BLaER1 treated with 17β-estradiol and CSF1 and Interleukin-3, amounts not matched to agents 10 nM and 100 nM (cell line): ENCODE results near the gene B4GALNT4.
"Not testable (repeated sequence)": the region's sequence is repeated elsewhere in the genome, so short reads cannot be mapped to it uniquely, and the experiment has no call there.

Source experiments
- H3K27ac ChIP-seq, 11 experiments: shearing (Covaris generic); formaldehyde crosslinking; 2 replicates each; pipeline ENCODE4 v1.8.1; 2022
- H3K27me3 ChIP-seq, 11 experiments: shearing (Covaris generic); formaldehyde crosslinking; 2 replicates each; pipeline ENCODE4 v1.8.1; 2022
- H3K36me3 ChIP-seq, 11 experiments: shearing (Covaris generic); formaldehyde crosslinking; 2 replicates each; pipeline ENCODE4 v1.8.1; 2022
- H3K4me1 ChIP-seq, 10 experiments: shearing (Covaris generic); formaldehyde crosslinking; 2 replicates each; pipeline ENCODE4 v1.8.1; 2022
- H3K4me2 ChIP-seq, 11 experiments: shearing (Covaris generic); formaldehyde crosslinking; 2 replicates each; pipeline ENCODE4 v1.8.1; 2022
- H3K4me3 ChIP-seq, 10 experiments: shearing (Covaris generic); formaldehyde crosslinking; 2 replicates each; pipeline ENCODE4 v1.8.1; 2022
- H3K9ac ChIP-seq, 11 experiments: shearing (Covaris generic); formaldehyde crosslinking; 2 replicates each; pipeline ENCODE4 v1.8.1; 2022
- H3K9me3 ChIP-seq, 11 experiments: shearing (Covaris generic); formaldehyde crosslinking; replicated peaks in 1 of 11; 2 replicates each; pipeline ENCODE4 v1.8.1; 2022
- H4K20me1 ChIP-seq, 11 experiments: shearing (Covaris generic); formaldehyde crosslinking; 2 replicates each; pipeline ENCODE4 v1.8.1; 2022
- Cebpa-rat ChIP-seq, 11 experiments: shearing (Covaris generic); IDR thresholded peaks; 2 replicates each; pipeline ENCODE4 v1.8.1; 2022

B4GALNT4 gene

GRCh38 chr11:387193-387793, 18.0 kb downstream of the B4GALNT4 start:
- TF ChIP-seq Cebpa-rat (IDR thresholded peaks at IDR 0.05), result no peak
- no peaks in the 10 kb centered on the region for H4K20me1 ChIP-seq
- H3K4me3 ChIP-seq, result peak overlapping the region in 2 of 10 experiments; percentile 24 to 26; a peak in 2 of 20 replicates
- H3K27me3 ChIP-seq, result 0 out of 22 replicates have a peak, but pooled peaks cover 0 to under 1% (median 0%) of the 10 kb centered on the region in 11 experiments
- peaks cover 0 to 30% (median 18%) of the 10 kb centered on the region in 10 experiments; a peak in 16 of 20 replicates for H3K4me1 ChIP-seq
- H3K9me3 ChIP-seq, result peaks cover 22 to 52% (median 31%) of the 10 kb centered on the region in 11 experiments
- peak overlapping the region in 4 of 11 experiments; percentile 8 to 28 (median 22); a peak in 5 of 22 replicates for H3K4me2 ChIP-seq
- H3K27ac ChIP-seq, result no peak overlapping the region
- H3K36me3 ChIP-seq, result peaks cover 0 to 10% (median 0%) of the 10 kb centered on the region in 11 experiments; a peak in 5 of 22 replicates
- no peak overlapping the region for H3K9ac ChIP-seq

GRCh38 chr11:389369-389768, 20.1 kb downstream of the B4GALNT4 start:
- not testable (repeated sequence) for H4K20me1 ChIP-seq, H3K27me3 ChIP-seq, H3K4me2 ChIP-seq, H3K9ac ChIP-seq, H3K27ac ChIP-seq, H3K4me3 ChIP-seq
- Histone ChIP-seq H3K36me3 (peaks cover 0 to 10% (median 0%) of the 10 kb centered on the region in 11 experiments; a peak in 5 of 22 replicates), H3K9me3 (peaks cover 22 to 41% (median 31%) of the 10 kb centered on the region in 11 experiments), H3K4me1 (peaks cover 1 to 13% (median 8%) of the 10 kb centered on the region in 10 experiments; a peak in 16 of 20 replicates)

- Histone ChIP-seq H3K36me3 (peaks cover 0 to 10% (median 0%) of the 10 kb centered on the region in 11 experiments; a peak in 5 of 22 replicates), H4K20me1 (no peaks in the 10 kb centered on the region), H3K9me3 (peaks cover 22 to 37% (median 30%) of the 10 kb centered on the region in 11 experiments), H3K4me3 (no peak overlapping the region), H3K4me2 (no peak overlapping the region), H3K27me3 (no peaks in the 10 kb centered on the region), H3K4me1 (peaks cover 0 to 20% (median 9%) of the 10 kb centered on the region in 10 experiments; a peak in 11 of 20 replicates), H3K27ac (no peak overlapping the region), H3K9ac (no peak overlapping the region)
- TF ChIP-seq Cebpa-rat (IDR thresholded peaks at IDR 0.05), result no peak
Measured at GRCh38 chr11:390175-390574, 20.9 kb downstream of the B4GALNT4 start.

- TF ChIP-seq Cebpa-rat (IDR thresholded peaks at IDR 0.05), result no peak
- H3K27ac ChIP-seq, result no peak overlapping the region
- no peak overlapping the region for H3K9ac ChIP-seq
Measured at GRCh38 chr11:391117-392017, 22.1 kb downstream of the B4GALNT4 start.

GRCh38 chr11:392102-392777, 22.9 kb downstream of the B4GALNT4 start:
- Histone ChIP-seq H3K4me2 (no peak overlapping the region), H3K4me1 (peaks cover 0 to 30% (median 18%) of the 10 kb centered on the region in 10 experiments; a peak in 16 of 20 replicates), H3K27ac (no peak overlapping the region), H4K20me1 (peaks cover 0 to 6% (median 0%) of the 10 kb centered on the region in 11 experiments; a peak in 1 of 22 replicates), H3K9me3 (peaks cover 5 to 18% (median 12%) of the 10 kb centered on the region in 11 experiments; a peak in 20 of 22 replicates), H3K4me3 (no peak overlapping the region), H3K36me3 (no peaks in the 10 kb centered on the region), H3K27me3 (no peaks in the 10 kb centered on the region), H3K9ac (no peak overlapping the region)
- no peak for TF ChIP-seq Cebpa-rat (IDR thresholded peaks at IDR 0.05)

More at GRCh38 chr11:391117-392017, 22.1 kb downstream of the B4GALNT4 start:
- no peaks in the 10 kb centered on the region for H3K27me3 ChIP-seq
- no peak overlapping the region for H3K4me3 ChIP-seq
- peaks cover 13 to 27% (median 20%) of the 10 kb centered on the region in 11 experiments for H3K9me3 ChIP-seq
- peaks cover 0 to 21% (median 13%) of the 10 kb centered on the region in 10 experiments; a peak in 16 of 20 replicates for H3K4me1 ChIP-seq
- no peak overlapping the region for H3K4me2 ChIP-seq
- peaks cover 0 to 3% (median 0%) of the 10 kb centered on the region in 11 experiments; a peak in 5 of 22 replicates for H3K36me3 ChIP-seq
- H4K20me1 ChIP-seq, result 0 out of 22 replicates have a peak, but pooled peaks cover 0 to 3% (median 0%) of the 10 kb centered on the region in 11 experiments

GRCh38 chr11:393219-394033, 24.1 kb downstream of the B4GALNT4 start:
- Histone ChIP-seq H3K27ac (no peak overlapping the region), H3K4me2 (peak overlapping the region in 3 of 11 experiments; percentile 19 to 44 (median 20); a peak in 3 of 22 replicates), H3K27me3 (no peaks in the 10 kb centered on the region), H3K4me3 (no peak overlapping the region), H4K20me1 (peaks cover 0 to 8% (median 0%) of the 10 kb centered on the region in 11 experiments; a peak in 1 of 22 replicates), H3K9me3 (peaks cover 0 to 6% (median under 1%) of the 10 kb centered on the region in 11 experiments; a peak in 6 of 22 replicates), H3K36me3 (no peaks in the 10 kb centered on the region), H3K4me1 (peaks cover 0 to 35% (median 18%) of the 10 kb centered on the region in 10 experiments; a peak in 16 of 20 replicates), H3K9ac (no peak overlapping the region)
- TF ChIP-seq Cebpa-rat (IDR thresholded peaks at IDR 0.05), result no peak

- no peak within 1 kb of the TSS for H3K9ac ChIP-seq
- H3K36me3 ChIP-seq, result no peaks in the 10 kb centered on the region
- peaks cover 3 to 5% (median 4%) of the 10 kb centered on the region in 11 experiments; a peak in 16 of 22 replicates for H3K27me3 ChIP-seq
- peak within 1 kb of the TSS in 4 of 11 experiments; percentile 13 to 44 (median 22); a peak in 6 of 22 replicates for H3K4me2 ChIP-seq
- H4K20me1 ChIP-seq, result peaks cover 0 to 8% (median 0%) of the 10 kb centered on the region in 11 experiments; a peak in 1 of 22 replicates
- H3K4me1 ChIP-seq, result peaks cover 0 to 35% (median 18%) of the 10 kb centered on the region in 10 experiments; a peak in 16 of 20 replicates
- no peaks in the 10 kb centered on the region for H3K9me3 ChIP-seq
- no peak for TF ChIP-seq Cebpa-rat (IDR thresholded peaks at IDR 0.05)
- H3K27ac ChIP-seq, result no peak within 1 kb of the TSS
- H3K4me3 ChIP-seq, result no peak within 1 kb of the TSS
Measured at GRCh38 chr11:394034-394857, 24.9 kb downstream of the B4GALNT4 start, which contains the start of gene PKP3. TSS of gene PKP3 (plus strand) at chr11:394209. CDS start at chr11:394293, 84 bp downstream.
